Endothelial cell of umbilical vein (primary cell): ENCODE measurements around the gene STK24. TPM values are rescaled to one million over a fixed set of nuclear protein-coding genes. Genes with fewer than 3 reads are reported as not detected.

Source experiments
- BruUV-seq: library from RNA; stranded (reverse); fragments of 400-500 nt; replicated peaks from 2 replicates; lab custom pipeline; 2021; lab: Mats Ljungman, UMichigan
- CTCF ChIA-PET: fragments of 300-600, 350-600 bp; sonication (Branson Sonifier 250); formaldehyde crosslinking; loops from one replicate; lab custom pipeline; 2021; ENCODE audit warnings: antibody characterized with exemption, inconsistent platforms; lab: Charles Lee
- POLR2A ChIA-PET: fragments of 300-600, 350-600 bp; sonication (Branson Sonifier 250); formaldehyde crosslinking; loops from one replicate; lab custom pipeline; 2021; ENCODE audit warnings: antibody characterized with exemption, inconsistent platforms; lab: Charles Lee
- DNase-seq: peaks from one replicate; pipeline ENCODE4 v3.0.0-alpha.2; 2011; ENCODE audit warnings: low read depth, low spot score
- FAIRE-seq: peaks from 2 replicates; lab custom pipeline; 2011; peaks lifted over from hg19 to GRCh38; lab: Jason Lieb, UNC
- H2AFZ ChIP-seq: 2 replicates; pipeline ENCODE4 v1.6.0; 2012; ENCODE audit warnings: low read depth, low read length, control low read depth, inconsistent platforms
- H3K27ac ChIP-seq: 2 replicates; pipeline ENCODE4 v1.5.1; 2011; ENCODE audit warnings: low read depth, mild to moderate bottlenecking, control low read depth, low read length, moderate library complexity; ENCODE audit not compliant: insufficient read depth
- H3K27me3 ChIP-seq, 2 experiments: 2 replicates each; pipeline versions ENCODE4 v1.6.0 to v1.6.1; 2011; ENCODE audit warnings: low read length in 2 of 2, mixed read lengths in 1 of 2; ENCODE audit not compliant: control insufficient read depth in 2 of 2, insufficient read depth in 2 of 2
- H3K36me3 ChIP-seq, 2 experiments: 2 replicates in 1 of 2; 3 replicates in 1 of 2; pipeline ENCODE4 v1.5.1; 2011; ENCODE audit warnings: low read length in 2 of 2, mild to moderate bottlenecking in 1 of 2, moderate library complexity in 1 of 2; ENCODE audit not compliant: control insufficient read depth in 2 of 2, insufficient read depth in 2 of 2; ENCODE audit errors: extremely low read depth in 1 of 2
- H3K4me1 ChIP-seq: 3 replicates; pipeline ENCODE4 v1.5.1; 2011; ENCODE audit warnings: mild to moderate bottlenecking, low read length; ENCODE audit not compliant: control insufficient read depth, insufficient read depth; ENCODE audit errors: extremely low read depth
- H3K4me2 ChIP-seq: 2 replicates; pipeline ENCODE4 v1.6.1; 2011; ENCODE audit warnings: low read length, control low read depth, mixed read lengths; ENCODE audit not compliant: insufficient read depth
- H3K4me3 ChIP-seq, 3 experiments: fragments of 200-600 bp in 1 of 3; sonication (generic), shearing (Covaris generic) in 1 of 3; replicated peaks in 1 of 3; 2 replicates each; pipeline ENCODE4 v1.5.1; 2011 to 2016; ENCODE audit warnings: control low read depth in 3 of 3, low read length in 3 of 3, mild to moderate bottlenecking in 2 of 3, inconsistent platforms in 1 of 3, low read depth in 1 of 3, moderate library complexity in 1 of 3; ENCODE audit not compliant: insufficient read depth in 1 of 3
- H3K79me2 ChIP-seq: 2 replicates; pipeline ENCODE4 v1.6.0; 2012; ENCODE audit warnings: low read length, inconsistent platforms; ENCODE audit not compliant: control insufficient read depth, insufficient read depth
- H3K9ac ChIP-seq: replicated peaks from 2 replicates; pipeline ENCODE3; 2011; ENCODE audit warnings: low read length, control low read depth; ENCODE audit not compliant: insufficient read depth; ENCODE audit errors: extremely low read depth
- H3K9me1 ChIP-seq: replicated peaks from 3 replicates; pipeline ENCODE4 v1.6.0; 2011; ENCODE audit warnings: mild to moderate bottlenecking, low read length; ENCODE audit not compliant: control insufficient read depth, insufficient read depth; ENCODE audit errors: extremely low read depth
- H3K9me3 ChIP-seq: replicated peaks from 2 replicates; pipeline ENCODE4 v1.5.1; 2012; ENCODE audit warnings: low read length, inconsistent platforms; ENCODE audit not compliant: control insufficient read depth, insufficient read depth
- H4K20me1 ChIP-seq: replicated peaks from 2 replicates; pipeline ENCODE3; 2011; ENCODE audit warnings: mild to moderate bottlenecking, low read length; ENCODE audit not compliant: control insufficient read depth, insufficient read depth; ENCODE audit errors: extremely low read depth
- EZH2 ChIP-seq: IDR thresholded peaks from 2 replicates; pipeline ENCODE4 v1.6.1; 2012; ENCODE audit warnings: borderline replicate concordance, low read depth, mild to moderate bottlenecking, moderate library complexity, low read length, inconsistent platforms; ENCODE audit not compliant: severe bottlenecking
- GATA2 ChIP-seq: IDR thresholded peaks from 2 replicates; pipeline ENCODE4 v1.7.0; 2011; ENCODE audit warnings: low read depth, mild to moderate bottlenecking, moderate library complexity, mixed read lengths, low read length; ENCODE audit not compliant: insufficient read length, insufficient read depth
- JUN ChIP-seq: IDR thresholded peaks from 2 replicates; pipeline ENCODE4 v1.6.1; 2011; ENCODE audit warnings: borderline replicate concordance, low read depth; ENCODE audit not compliant: insufficient read length, insufficient read depth
- MYC ChIP-seq: IDR thresholded peaks from one replicate; pipeline ENCODE4 v1.6.1; 2011; ENCODE audit warnings: mild to moderate bottlenecking, low read depth, low read length
- POLR2A ChIP-seq: IDR thresholded peaks from 2 replicates; pipeline ENCODE4 v1.6.1; 2012; ENCODE audit warnings: low read depth, mild to moderate bottlenecking, control low read depth, low read length
- POLR2AphosphoS5 ChIP-seq: IDR thresholded peaks from 2 replicates; pipeline ENCODE4 v1.6.1; 2012; ENCODE audit warnings: low read depth, mild to moderate bottlenecking, control low read depth, low read length, moderate library complexity; ENCODE audit not compliant: insufficient read depth
- dilution Hi-C: fragments of 300-500 bp; cut with MboI; formaldehyde crosslinking; loops from one replicate; pipeline ENCODE4 v1.15.0; 2019; ENCODE audit warnings: low sequenced_read_pairs; ENCODE audit not compliant: extremely low pct_ligation_motif_present
- intact Hi-C: fragments of 100-400 bp; cut with micrococcal nuclease; formaldehyde crosslinking; loops from one replicate; pipeline ENCODE4 v1.10.0; 2022
- polyA plus RNA-seq, 4 experiments: library from polyadenylated mRNA; depleted of rRNA in 3 of 4; stranded (reverse) in 3 of 4; unstranded in 1 of 4; fragments of >200 nt; gene quantifications; 2 replicates each; pipeline versions ENCODE4 v1.2.1 to v1.2.3, GENCODE V29; 2011 to 2012; ENCODE audit warnings: missing spikeins in 1 of 4
- total RNA-seq: library from RNA; stranded (reverse); gene quantifications from 2 replicates; pipeline ENCODE4 v1.2.3, GENCODE V29; 2021
- TF ChIP-seq, protein P1 (sequence below): IDR thresholded peaks from 2 replicates; pipeline ENCODE4 v1.6.1; 2011; ENCODE audit not compliant: insufficient read depth, insufficient read length
- TF ChIP-seq, protein P2 (sequence below), 2 donors: IDR thresholded peaks; 1 replicate in 1 of 2; 2 replicates in 1 of 2; pipeline ENCODE4 v1.5.1; 2011; ENCODE audit warnings: low read length in 2 of 2, mild to moderate bottlenecking in 2 of 2, moderate library complexity in 2 of 2, control low read depth in 1 of 2, inconsistent platforms in 1 of 2, low read depth in 1 of 2; ENCODE audit not compliant: insufficient read depth in 1 of 2; ENCODE audit errors: extremely low read depth in 1 of 2

The STK24 gene
- total and polyA plus RNA-seq, 2 donors (not counting 3 experiments of a cell fraction or from before 2014, with no cell fraction given): 43.3 to 100 TPM

DNA sequence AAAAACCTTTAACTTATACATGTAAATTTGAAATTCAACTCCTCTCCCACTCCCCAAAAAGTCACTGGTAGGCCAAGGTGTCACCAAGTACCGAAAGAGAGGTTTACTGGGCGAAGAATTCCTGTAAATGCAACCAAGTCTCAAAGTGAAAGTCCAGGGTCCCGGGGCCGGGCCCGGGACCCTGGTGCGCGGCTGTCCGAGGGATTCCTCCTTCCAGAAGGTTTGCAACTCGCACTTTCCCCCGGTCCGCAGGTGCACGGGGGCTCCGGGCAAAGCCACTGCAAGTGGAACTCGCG lies 1.1 kb downstream of the STK24 start:
- Histone ChIP-seq H2AFZ (no peak overlapping the region), H4K20me1 (no peaks in the 10 kb centered on the region), H3K4me1 (peaks cover 32% of the 10 kb centered on the region), H3K36me3 (no peaks in the 10 kb centered on the region), H3K9me1 (no peaks in the 10 kb centered on the region), H3K4me3 (peak overlapping the region; percentile 84 to 98 (median 98)), H3K4me2 (peak overlapping the region; percentile 88), H3K27me3 (no peaks in the 10 kb centered on the region), H3K9me3 (no peaks in the 10 kb centered on the region), H3K9ac (peak overlapping the region; percentile 91), H3K79me2 (peaks cover 57% of the 10 kb centered on the region), H3K27ac (peak overlapping the region; percentile 71)
- ChIA-PET CTCF (interaction anchor here (1.0 to 1.7 kb wide), 3 partner anchors 10 to 91 kb away, joined by 4 to 5 read pairs (median 4); no protein-coding TSS in a partner anchor), POLR2A (interaction anchor here (0.9 kb wide), 1 partner anchor 67 kb away, joined by 3 read pairs; no protein-coding TSS in a partner anchor)
- DNase-seq (no peak), FAIRE-seq (no peak)
- intact Hi-C loops: loop anchor here (1.0 to 5.0 kb wide), 4 partner anchors 67 to 131 kb away; no protein-coding TSS in a partner anchor
- TF ChIP-seq GATA2 (no peak), MYC (no peak), EZH2 (no peak), POLR2AphosphoS5 (no peak), JUN (no peak), POLR2A (no peak)
- TF ChIP-seq, protein P1, sequence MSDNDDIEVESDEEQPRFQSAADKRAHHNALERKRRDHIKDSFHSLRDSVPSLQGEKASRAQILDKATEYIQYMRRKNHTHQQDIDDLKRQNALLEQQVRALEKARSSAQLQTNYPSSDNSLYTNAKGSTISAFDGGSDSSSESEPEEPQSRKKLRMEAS: no peak
- TF ChIP-seq, protein P2, sequence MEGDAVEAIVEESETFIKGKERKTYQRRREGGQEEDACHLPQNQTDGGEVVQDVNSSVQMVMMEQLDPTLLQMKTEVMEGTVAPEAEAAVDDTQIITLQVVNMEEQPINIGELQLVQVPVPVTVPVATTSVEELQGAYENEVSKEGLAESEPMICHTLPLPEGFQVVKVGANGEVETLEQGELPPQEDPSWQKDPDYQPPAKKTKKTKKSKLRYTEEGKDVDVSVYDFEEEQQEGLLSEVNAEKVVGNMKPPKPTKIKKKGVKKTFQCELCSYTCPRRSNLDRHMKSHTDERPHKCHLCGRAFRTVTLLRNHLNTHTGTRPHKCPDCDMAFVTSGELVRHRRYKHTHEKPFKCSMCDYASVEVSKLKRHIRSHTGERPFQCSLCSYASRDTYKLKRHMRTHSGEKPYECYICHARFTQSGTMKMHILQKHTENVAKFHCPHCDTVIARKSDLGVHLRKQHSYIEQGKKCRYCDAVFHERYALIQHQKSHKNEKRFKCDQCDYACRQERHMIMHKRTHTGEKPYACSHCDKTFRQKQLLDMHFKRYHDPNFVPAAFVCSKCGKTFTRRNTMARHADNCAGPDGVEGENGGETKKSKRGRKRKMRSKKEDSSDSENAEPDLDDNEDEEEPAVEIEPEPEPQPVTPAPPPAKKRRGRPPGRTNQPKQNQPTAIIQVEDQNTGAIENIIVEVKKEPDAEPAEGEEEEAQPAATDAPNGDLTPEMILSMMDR (IDR thresholded peaks at IDR 0.05; ENCODE audit: extremely low read depth in 1 of 2, insufficient read depth in 1 of 2, low read depth in 1 of 2, low read length in 2 of 2): no peak
- no TSS peak for BruUV-seq
- dilution Hi-C loops: no loop called here
